GM23338 (cell line): Measurements from ENCODE around the gene PCSK5.

Experiments
- NANOG ChIP-seq: IDR thresholded peaks from 2 replicates; pipeline ENCODE4 v1.6.1; 2016; ENCODE audit warnings: antibody characterized with exemption, borderline replicate concordance
- POLR2AphosphoS5 ChIP-seq: IDR thresholded peaks from 2 replicates; pipeline ENCODE4 v1.6.1; 2016; ENCODE audit warnings: antibody characterized with exemption, low read depth
- REST ChIP-seq: IDR thresholded peaks from one replicate; pipeline ENCODE4 v1.6.1; 2018; ENCODE audit warnings: antibody characterized with exemption; ENCODE audit not compliant: unreplicated experiment
- TF ChIP-seq, protein P1 (sequence below), 2 experiments: fragments of 200-600 bp in 1 of 2; sonication (generic) in 1 of 2; conservative IDR thresholded peaks; 2 replicates each; pipeline versions ENCODE4 v1.5.1 to v1.6.1; 2016 to 2017; ENCODE audit warnings: antibody characterized with exemption in 2 of 2, low read depth in 2 of 2, mild to moderate bottlenecking in 2 of 2, moderate library complexity in 1 of 2

DNA sequence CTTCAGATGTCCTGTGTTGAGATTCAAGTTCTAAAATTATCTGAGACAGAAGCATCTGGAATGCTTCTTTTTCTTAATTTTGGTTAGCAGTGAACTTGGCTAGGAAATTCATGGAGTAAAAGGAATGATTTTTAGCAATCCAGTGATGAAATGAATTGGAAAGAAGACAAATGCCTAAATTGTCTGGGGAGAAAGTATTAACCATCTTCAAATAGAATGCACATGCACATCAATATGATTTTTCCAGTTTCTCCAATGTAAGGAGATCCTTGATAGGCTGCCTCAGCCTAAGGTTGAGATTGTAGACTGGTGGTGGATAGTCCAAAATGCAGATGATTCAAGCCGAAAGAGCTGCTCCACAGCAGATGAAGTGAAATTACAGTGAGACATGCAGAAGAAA lies 106.7 kb downstream of the PCSK5 start:
- TF ChIP-seq, protein P1, sequence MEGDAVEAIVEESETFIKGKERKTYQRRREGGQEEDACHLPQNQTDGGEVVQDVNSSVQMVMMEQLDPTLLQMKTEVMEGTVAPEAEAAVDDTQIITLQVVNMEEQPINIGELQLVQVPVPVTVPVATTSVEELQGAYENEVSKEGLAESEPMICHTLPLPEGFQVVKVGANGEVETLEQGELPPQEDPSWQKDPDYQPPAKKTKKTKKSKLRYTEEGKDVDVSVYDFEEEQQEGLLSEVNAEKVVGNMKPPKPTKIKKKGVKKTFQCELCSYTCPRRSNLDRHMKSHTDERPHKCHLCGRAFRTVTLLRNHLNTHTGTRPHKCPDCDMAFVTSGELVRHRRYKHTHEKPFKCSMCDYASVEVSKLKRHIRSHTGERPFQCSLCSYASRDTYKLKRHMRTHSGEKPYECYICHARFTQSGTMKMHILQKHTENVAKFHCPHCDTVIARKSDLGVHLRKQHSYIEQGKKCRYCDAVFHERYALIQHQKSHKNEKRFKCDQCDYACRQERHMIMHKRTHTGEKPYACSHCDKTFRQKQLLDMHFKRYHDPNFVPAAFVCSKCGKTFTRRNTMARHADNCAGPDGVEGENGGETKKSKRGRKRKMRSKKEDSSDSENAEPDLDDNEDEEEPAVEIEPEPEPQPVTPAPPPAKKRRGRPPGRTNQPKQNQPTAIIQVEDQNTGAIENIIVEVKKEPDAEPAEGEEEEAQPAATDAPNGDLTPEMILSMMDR (conservative IDR thresholded peaks at IDR 0.05; ENCODE audit: low read depth in 2 of 2) = no peak
- TF ChIP-seq POLR2AphosphoS5 = no peak
- no peak for TF ChIP-seq NANOG
- TF ChIP-seq REST = no peak
